Inflammatory macrophage treated with lipopolysaccharide for 1 hour (primary cell): ENCODE measurements around the gene BNIPL.

Experiments
- DNase-seq, 2 donors: peaks; one replicate each; pipeline ENCODE4 v3.0.0-alpha.2; 2020 to 2022

BNIPL gene

DNA sequence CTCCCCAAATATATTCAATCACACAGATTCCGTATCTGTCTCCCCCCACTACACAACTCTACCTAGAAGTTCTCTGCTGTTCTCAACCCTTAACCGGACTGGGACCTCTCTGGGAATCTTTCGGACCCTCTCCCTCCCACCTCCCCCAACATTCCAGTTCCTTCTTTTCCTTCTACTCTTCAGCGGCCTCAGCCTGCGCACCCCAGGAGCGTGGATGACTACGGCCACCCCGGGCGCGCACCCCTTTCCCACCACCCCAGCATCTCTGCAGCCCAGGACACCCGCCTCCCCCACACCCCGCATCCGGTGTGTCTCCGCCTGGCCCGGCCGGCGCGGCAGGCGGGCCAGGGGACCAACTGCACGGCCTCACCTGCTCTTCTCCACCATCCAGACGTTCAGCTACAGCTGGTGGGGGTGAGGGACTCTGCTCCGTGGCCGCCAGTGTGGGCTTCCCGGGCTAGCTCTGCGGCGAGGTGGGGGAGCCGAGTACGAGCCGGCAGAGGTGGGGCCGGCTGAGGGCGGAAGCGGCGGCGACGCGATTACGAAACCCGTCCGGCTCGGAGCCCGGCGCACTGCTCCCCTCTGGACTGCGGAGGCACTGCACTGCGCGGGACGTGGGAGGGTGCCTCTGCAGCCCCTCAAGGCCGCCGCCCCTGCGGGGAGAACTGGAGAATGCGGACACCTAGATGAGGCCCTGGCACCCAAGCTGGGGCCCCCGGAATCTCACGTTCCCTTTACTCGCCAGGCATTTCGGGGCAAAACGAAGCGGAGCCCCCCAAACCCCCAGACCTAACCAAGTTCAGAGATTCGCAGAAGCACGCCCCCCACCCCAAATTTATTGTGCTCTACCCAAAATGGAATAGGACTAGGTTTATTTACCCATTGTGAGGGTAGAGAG, 23.0 kb downstream of the BNIPL start, which contains the start of gene CDC42SE1:
CDC42SE1 (minus strand) TSS at position 514 of the 898 bp plus-strand sequence. CDS start 3,892 bp downstream, outside the sequence.
- peak; percentile 85 to 86 for DNase-seq

DNA sequence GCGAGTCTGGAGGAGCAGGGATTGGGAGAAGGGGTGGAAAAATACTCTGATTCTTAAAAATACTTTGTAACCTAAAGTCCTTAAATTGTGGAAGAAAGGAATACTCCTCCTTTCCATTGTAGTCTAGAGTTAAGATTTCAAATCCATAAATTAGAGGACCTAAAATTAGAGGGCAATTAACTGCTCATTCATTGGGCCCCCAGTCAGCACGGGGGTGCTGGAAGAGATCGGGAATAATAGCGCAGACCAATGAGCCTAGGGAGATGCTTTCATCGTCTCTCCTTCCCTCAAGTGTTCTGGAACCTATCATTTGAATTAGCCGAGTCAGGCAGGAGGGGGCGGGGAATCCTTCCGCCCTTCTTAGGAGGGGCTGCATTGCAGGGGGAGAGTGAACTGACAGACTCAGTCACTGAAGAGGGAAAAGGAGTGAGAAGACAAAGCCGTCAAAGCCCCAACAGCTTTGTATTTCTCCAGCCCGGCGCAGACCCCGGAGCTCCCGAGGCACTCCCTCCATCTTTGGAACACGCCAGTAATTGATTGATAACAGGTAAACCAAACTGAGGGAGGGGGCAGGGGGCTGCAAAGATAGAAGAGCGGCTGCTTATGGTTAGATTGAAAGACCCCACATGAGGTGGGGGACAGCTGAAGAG, 23.7 kb downstream of the BNIPL start, which contains the start of gene MLLT11:
MLLT11 (plus strand) TSS at position 391 of the 650 bp plus-strand sequence. CDS start 6,828 bp downstream, outside the sequence.
- DNase-seq, result peak in 1 of 2 donors; percentile 23

DNA sequence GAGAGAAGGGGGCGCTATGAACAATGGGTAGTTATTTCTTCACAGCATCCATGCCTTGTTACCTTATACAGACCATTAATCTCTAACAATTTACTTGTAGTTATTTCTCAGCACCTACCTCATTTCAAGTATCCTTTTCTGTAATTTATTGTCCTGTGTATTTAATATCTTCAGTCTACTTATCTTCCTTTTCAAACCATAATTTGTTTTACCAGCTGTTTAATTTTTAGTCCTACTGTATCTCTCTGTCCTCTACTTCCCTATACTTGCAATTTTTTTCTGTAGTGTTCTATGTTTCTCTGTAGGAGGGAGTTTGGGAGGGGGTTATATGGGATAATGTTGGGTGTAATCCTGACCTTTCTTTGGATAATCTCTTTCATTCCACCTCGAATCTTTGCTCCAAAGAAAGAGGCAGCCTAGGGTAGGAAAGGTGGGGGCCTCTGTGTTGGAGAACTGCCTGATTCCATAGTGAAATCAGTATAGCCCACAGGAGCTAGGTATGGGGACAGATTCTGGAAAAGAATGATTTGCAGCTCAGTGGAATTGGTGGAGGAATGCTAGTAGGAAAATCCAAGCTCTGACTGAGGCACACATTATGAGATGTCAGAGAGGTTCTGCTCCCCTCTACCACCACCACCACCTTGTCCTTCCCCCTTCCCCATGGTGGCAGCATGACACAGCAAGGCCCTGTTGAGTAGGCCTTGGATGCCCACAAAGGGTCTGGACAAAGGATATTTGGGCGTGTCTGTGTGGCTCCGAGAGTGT, 24.5 kb downstream of the BNIPL start:
- DNase-seq, result no peak

DNA sequence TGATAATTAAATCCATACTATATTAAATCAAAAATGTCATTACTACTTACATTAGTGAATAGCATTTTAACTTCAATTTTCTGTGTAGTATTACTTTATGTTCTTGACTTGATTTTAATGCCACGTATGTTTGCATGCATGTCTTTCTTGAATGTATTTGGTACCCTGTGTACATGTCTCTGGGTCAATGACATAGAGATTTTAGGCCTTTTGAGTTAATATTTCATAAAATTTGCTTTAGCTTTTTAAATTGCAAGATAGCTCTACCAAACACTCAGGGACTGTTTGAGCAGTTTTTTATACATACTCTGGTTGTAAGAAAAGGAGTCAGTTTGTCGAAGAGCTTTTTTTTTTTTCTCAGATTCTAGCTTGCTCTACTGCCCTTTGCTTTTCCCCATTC, 25.3 kb downstream of the BNIPL start:
- no peak for DNase-seq

DNA sequence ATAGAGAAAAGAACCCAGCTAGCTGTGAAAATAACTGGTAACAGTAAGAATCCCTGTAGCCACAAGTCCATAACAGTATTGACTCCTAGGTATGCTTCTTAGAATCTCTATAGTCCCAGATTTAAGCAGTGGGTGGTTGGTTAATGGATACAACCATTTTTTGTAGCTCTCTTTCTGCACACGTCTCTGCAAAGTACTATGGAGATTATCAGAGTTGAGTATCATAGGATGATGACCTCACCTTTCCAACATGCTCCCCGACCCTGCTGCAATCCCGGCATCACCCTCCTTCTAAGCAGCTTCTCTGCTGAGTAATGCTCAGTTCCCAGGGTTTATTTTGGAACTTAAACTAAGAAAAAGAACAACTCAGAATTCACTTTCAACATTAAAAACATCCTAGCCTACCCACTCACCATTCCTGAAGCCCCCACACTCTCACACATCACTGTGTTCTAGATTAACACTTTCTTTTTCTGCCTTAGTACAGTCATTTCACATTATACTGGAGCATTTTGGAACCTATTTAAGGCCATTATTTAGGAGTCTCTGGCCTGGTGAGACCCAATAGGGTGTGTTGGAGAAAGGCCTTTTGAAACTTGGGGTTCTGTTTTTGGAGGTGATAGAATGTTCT, 26.5 kb downstream of the BNIPL start:
- peak in 1 of 2 donors; percentile 67 for DNase-seq

DNA sequence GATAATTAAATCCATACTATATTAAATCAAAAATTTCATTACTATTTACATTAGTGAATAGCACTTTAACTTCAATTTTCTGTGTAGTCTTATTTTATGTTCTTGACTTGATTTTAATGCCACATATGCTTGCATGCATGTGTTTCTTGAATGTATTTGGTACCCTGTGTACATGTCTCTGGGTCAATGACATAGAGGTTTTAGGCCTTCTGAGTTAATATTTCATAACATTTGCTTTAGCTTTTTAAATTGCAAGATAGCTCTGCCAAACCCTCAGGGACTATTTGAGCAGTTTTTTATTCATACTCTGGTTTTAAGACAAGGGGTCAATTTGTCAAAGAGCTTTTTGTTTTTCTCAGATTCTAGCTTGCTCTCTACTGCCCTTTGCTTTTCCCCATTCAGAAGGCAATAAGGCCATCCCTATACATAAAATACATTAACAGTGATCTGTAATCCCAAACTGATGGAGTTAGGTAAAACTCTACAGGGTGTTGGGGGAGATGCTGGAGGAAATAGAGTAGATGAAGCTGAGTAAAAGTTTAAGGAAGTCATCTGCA, 28.8 kb downstream of the BNIPL start:
- no peak for DNase-seq

DNA sequence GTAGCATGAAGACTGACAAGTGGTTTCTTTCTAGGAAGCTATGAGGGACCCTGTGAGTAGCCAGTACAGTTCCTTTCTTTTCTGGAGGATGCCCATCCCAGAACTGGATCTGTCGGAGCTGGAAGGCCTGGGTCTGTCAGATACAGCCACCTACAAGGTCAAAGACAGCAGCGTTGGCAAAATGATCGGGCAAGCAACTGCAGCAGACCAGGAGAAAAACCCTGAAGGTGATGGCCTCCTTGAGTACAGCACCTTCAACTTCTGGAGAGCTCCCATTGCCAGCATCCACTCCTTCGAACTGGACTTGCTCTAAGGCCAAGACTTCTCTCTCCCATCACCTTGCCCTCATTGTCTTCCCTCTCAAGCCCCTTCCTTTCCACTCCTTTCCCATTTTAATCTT, 30.8 kb downstream of the BNIPL start:
- DNase-seq, result no peak

DNA sequence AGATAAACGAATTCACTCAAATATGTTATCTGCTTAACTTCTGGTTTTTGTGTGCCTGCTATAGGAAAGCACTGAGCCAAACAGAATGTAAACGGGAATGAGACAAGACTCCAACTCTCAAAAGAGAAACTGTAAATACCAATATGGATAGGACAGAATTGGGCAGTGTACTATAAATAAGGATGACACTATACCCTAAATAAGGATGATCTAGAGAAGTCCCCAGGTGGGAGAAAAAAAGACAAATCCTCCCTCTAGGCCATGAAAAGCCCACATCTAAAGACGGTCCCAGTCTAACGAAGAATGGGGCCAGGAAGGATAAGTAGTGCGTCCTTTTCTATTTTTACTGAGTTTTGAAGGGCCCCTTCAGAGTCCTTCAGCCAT, 32.7 kb downstream of the BNIPL start:
- DNase-seq, result no peak

DNA sequence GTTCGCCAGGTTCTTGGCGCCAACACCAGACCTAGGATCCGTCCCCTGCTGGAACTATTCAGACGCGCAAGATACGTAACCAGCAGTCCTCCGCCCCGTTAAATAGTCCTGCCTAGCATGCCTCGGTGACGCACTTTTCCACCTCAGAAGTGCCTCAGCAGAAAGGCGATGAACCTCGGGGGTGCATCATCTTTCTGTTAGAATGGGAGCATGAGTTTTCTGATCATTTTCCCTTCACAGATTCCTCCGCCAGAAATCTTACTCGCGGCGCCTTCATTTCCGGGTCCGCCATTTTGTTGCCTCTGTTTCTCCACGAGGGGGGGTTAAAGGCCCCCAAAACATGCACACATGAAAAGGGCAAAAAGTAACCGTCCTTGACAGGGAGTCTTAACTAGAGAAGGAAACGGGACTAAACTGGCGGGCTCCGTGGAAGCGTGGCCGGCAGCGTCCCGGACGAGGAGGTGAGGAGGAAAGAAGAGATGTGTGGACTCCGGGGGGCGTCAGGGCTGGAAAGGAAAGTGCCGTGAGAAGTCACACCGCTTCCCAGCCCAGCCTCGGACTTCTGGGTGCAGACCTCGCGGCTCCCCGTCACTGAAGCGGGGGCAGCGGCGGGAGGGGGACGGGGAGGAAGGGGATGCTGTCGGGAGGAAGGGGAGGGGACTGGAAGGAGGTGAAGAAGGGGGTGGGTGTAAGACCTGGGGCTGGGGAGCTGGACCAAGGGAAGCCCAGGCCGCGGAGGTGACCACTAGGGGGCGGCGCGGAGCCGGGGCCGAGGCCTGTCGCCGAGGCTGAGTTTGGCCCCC, 34.3 kb downstream of the BNIPL start, which contains the start of gene GABPB2:
GABPB2 (plus strand) TSS at position 288 of the 803 bp plus-strand sequence. CDS start 17,429 bp downstream, outside the sequence.
- peak; percentile 68 to 90 for DNase-seq

DNA sequence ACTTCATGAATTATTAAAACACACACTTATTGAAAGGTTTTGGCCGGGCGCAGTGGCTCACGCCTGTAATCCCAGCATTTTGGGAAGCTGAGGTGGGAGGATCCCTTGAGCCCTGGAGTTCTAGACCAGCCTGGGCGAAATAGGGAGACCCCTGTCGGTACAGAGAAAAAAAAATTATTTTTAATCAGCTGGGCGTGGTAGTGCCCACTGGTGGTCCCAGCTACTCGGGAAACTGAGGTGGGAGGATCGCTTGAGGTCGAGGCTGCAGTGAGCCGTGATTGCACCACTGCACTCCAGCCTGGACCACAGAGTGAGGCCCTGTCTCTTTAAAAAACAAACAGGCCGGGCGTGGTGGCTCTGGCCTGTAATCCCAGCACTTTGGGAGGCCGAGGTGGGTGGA, 35.8 kb downstream of the BNIPL start:
- DNase-seq, result no peak

DNA sequence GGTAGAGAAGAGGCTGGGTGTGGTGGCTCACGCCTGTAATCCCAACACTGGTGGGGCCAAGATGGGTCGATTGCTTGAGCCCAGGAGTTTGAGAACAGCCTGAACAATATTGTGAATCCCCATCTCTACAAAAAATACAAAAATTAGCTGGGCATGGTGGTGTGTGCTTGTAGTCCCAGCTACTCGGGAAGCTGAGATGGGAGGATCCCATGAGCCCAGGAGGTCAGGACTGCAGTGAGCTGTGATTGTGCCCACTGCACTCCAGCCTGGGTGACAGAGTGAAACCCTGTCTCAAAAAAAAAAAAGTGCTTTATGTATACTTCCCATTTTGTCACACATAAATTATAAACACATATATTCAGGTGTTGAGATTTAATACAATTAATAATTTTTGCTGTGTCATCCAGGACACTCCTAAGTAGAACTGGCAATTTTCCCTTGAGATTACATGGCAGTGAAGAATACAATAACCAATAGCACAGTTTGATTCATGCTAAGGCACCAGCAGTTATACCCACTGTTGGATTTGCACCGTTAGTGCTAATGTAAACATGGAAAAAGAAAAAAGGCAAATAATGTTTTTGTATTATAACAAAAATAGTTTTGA, 49.7 kb downstream of the BNIPL start:
- no peak for DNase-seq
